OCI-LY3 (cell line): Measurements from ENCODE around the gene PLCB4.
A peak's percentile ranks its signal among the peaks of the same experiment; 100 is the strongest.

ENCODE experiments used
- H2AFZ ChIP-seq: fragments of 200-600, 300-600 bp; shearing (Covaris generic); 2 replicates; pipeline ENCODE4 v1.6.0; 2014; ENCODE audit warnings: antibody characterized with exemption, low read depth, low read length
- H3K27ac ChIP-seq: fragments of 200-600, 300-600 bp; sonication (generic); 2 replicates; pipeline ENCODE4 v1.5.1; 2014; ENCODE audit warnings: mild to moderate bottlenecking, low read length, moderate library complexity, mixed read lengths
- H3K27me3 ChIP-seq: fragments of 200-600, 300-600 bp; sonication (generic); 2 replicates; pipeline ENCODE4 v1.6.1; 2014; ENCODE audit warnings: low read depth, low read length, mixed read lengths
- H3K36me3 ChIP-seq: fragments of 200-600, 300-600 bp; sonication (generic); replicated peaks from 2 replicates; pipeline ENCODE3; 2014; ENCODE audit warnings: low read depth, low read length, mixed read lengths
- H3K4me1 ChIP-seq: fragments of 300-600, 200-600 bp; sonication (generic); 2 replicates; pipeline ENCODE4 v1.6.1; 2014; ENCODE audit warnings: low read length, mixed read lengths
- H3K4me2 ChIP-seq: fragments of 200-600, 300-600 bp; sonication (generic); 2 replicates; pipeline ENCODE4 v1.6.1; 2014; ENCODE audit warnings: low read length, mixed read lengths
- H3K4me3 ChIP-seq: fragments of 300-600, 200-600 bp; sonication (generic); 2 replicates; pipeline ENCODE4 v1.5.1; 2014; ENCODE audit warnings: antibody characterized with exemption, mild to moderate bottlenecking, low read length, moderate library complexity
- H3K79me2 ChIP-seq: fragments of 300-600, 200-600 bp; shearing (Covaris generic); 2 replicates; pipeline ENCODE4 v1.6.1; 2014; ENCODE audit warnings: mild to moderate bottlenecking, low read length, mixed read lengths
- H3K9ac ChIP-seq: fragments of 300-600, 200-600 bp; shearing (Covaris generic); 2 replicates; pipeline ENCODE4 v1.6.0; 2014; ENCODE audit warnings: mild to moderate bottlenecking, low read length, moderate library complexity
- H3K9me3 ChIP-seq: fragments of 200-600, 300-600 bp; shearing (Covaris generic); 2 replicates; pipeline ENCODE4 v1.6.1; 2014; ENCODE audit warnings: low read length, mixed read lengths; ENCODE audit not compliant: insufficient read depth
- H4K20me1 ChIP-seq: fragments of 200-600, 300-600 bp; sonication (generic); 2 replicates; pipeline ENCODE4 v1.6.1; 2016; ENCODE audit warnings: low read length, mixed read lengths; ENCODE audit not compliant: insufficient read depth
- EZH2phosphoT487 ChIP-seq: fragments of 200-600 bp; shearing (Covaris generic); IDR thresholded peaks from 2 replicates; pipeline ENCODE4 v1.6.1; 2018; ENCODE audit warnings: antibody characterized with exemption, mixed run types, low read depth
- TF ChIP-seq, protein P1 (sequence below): fragments of 200-600, 300-600 bp; sonication (generic); IDR thresholded peaks from 2 replicates; pipeline ENCODE4 v1.5.1; 2014; ENCODE audit warnings: antibody characterized with exemption, low read length, low read depth

The PLCB4 gene

DNA sequence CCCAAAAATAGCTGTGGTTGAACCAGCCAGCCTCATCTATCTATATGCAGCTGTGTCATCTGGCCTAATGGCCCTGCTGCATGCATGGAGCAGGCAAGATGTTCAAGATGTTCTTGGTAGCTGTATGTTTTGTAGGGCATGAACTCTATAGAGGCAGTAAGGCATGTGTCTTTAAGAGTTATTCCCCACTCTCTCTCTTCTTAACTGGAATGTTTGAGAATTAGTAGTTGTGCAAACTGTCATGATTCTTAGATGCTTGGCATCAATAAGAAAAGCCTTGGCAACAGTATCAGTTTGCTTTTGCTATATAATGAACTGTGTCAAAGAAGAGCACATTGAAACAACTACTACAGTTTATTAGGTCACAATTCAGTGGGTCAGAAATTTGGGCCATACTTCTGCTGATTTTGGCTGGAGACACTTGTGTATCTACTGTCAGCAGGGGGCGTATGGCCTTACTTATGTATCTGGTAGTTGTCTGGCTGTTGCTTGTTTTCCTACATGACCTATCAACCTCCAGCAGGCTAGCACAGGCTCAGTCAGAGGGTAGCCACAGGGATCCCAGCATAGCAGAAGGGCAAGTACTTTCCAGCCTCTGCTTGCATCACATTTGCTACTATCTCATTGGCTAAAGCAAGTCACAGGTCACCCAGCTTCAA, 389.4 kb downstream of the PLCB4 start:
- no peak overlapping the region for H2AFZ ChIP-seq
- no peak for TF ChIP-seq EZH2phosphoT487
- TF ChIP-seq, protein P1, sequence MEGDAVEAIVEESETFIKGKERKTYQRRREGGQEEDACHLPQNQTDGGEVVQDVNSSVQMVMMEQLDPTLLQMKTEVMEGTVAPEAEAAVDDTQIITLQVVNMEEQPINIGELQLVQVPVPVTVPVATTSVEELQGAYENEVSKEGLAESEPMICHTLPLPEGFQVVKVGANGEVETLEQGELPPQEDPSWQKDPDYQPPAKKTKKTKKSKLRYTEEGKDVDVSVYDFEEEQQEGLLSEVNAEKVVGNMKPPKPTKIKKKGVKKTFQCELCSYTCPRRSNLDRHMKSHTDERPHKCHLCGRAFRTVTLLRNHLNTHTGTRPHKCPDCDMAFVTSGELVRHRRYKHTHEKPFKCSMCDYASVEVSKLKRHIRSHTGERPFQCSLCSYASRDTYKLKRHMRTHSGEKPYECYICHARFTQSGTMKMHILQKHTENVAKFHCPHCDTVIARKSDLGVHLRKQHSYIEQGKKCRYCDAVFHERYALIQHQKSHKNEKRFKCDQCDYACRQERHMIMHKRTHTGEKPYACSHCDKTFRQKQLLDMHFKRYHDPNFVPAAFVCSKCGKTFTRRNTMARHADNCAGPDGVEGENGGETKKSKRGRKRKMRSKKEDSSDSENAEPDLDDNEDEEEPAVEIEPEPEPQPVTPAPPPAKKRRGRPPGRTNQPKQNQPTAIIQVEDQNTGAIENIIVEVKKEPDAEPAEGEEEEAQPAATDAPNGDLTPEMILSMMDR = peak; percentile 60
- H3K4me2 ChIP-seq = no peak overlapping the region
- peaks cover 2% of the 10 kb centered on the region; the same call in 1 of the 2 replicates for H3K27me3 ChIP-seq
- no peaks in the 10 kb centered on the region for H3K36me3 ChIP-seq
- no peak overlapping the region for H3K9ac ChIP-seq
- H3K9me3 ChIP-seq = no peaks in the 10 kb centered on the region
- H3K79me2 ChIP-seq = no peaks in the 10 kb centered on the region
- H3K4me1 ChIP-seq = peaks cover 5% of the 10 kb centered on the region; the same call in 1 of the 2 replicates
- no peaks in the 10 kb centered on the region for H4K20me1 ChIP-seq
- H3K27ac ChIP-seq = no peak overlapping the region
- no peak overlapping the region for H3K4me3 ChIP-seq

DNA sequence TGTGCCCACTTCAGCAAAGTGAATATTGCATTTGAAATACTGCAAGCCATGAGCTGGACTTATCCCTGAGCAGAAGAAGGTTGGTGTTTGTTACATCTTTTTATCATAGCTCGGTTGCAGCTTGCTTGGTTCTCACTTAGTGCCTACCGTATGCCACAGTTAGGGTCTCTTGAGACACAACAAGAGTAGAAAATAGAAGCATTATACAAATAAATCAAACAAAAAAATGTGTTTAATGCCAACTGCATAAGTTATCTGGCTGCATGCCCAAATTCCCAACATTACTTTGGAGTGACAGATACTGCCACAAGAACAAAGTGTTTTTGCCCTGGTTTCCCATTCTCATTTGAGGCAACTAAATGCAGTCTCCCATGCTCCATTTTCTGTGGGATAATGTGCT, 391.6 kb downstream of the PLCB4 start:
- no peaks in the 10 kb centered on the region for H3K36me3 ChIP-seq
- H2AFZ ChIP-seq = no peak overlapping the region
- H3K4me1 ChIP-seq = peaks cover 5% of the 10 kb centered on the region; the same call in 1 of the 2 replicates
- no peaks in the 10 kb centered on the region for H4K20me1 ChIP-seq
- no peaks in the 10 kb centered on the region for H3K79me2 ChIP-seq
- no peak overlapping the region for H3K4me3 ChIP-seq
- no peak overlapping the region for H3K27ac ChIP-seq
- no peaks in the 10 kb centered on the region for H3K27me3 ChIP-seq
- no peak overlapping the region for H3K9ac ChIP-seq
- TF ChIP-seq EZH2phosphoT487 = no peak
- TF ChIP-seq, protein P1 = no peak
- H3K9me3 ChIP-seq = no peaks in the 10 kb centered on the region
- no peak overlapping the region for H3K4me2 ChIP-seq

DNA sequence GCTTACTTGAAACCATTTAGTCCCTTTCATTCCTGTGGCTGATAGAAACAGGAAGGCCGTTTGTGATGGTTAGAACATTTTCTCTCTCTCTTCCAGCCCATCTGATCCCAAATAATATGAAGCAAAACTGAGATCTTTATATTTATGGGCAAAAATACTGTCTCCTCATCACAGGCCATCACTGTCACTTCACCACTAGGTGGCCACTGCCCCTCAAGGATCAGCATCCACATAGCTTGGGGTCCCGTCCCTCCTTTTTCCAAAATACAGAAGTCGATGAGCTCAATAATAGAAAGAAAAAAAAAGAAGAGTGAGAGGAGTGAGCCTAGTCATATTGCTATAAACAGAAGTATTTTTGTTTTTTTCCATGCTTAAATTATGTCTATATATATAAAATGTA, 399.1 kb downstream of the PLCB4 start:
- no peak overlapping the region for H3K27ac ChIP-seq
- H4K20me1 ChIP-seq = no peaks in the 10 kb centered on the region

GRCh38 chr20:9474835-9475415, 406.0 kb downstream of the PLCB4 start:
- Histone ChIP-seq H3K27ac (no peak overlapping the region), H3K27me3 (peaks cover 48% of the 10 kb centered on the region), H4K20me1 (no peaks in the 10 kb centered on the region), H3K36me3 (no peaks in the 10 kb centered on the region), H3K79me2 (no peaks in the 10 kb centered on the region), H3K9me3 (no peaks in the 10 kb centered on the region), H3K9ac (no peak overlapping the region), H3K4me1 (no peaks in the 10 kb centered on the region), H2AFZ (no peak overlapping the region), H3K4me2 (no peak overlapping the region), H3K4me3 (no peak overlapping the region)
- no peak for TF ChIP-seq EZH2phosphoT487

More for the DNA sequence above, 399.1 kb downstream of the PLCB4 start:
- Histone ChIP-seq H3K4me1 (no peaks in the 10 kb centered on the region), H3K4me2 (no peak overlapping the region), H3K4me3 (no peak overlapping the region), H2AFZ (no peak overlapping the region), H3K9ac (no peak overlapping the region), H3K9me3 (no peaks in the 10 kb centered on the region), H3K27me3 (peaks cover 15% of the 10 kb centered on the region), H3K79me2 (no peaks in the 10 kb centered on the region), H3K36me3 (no peaks in the 10 kb centered on the region)
- TF ChIP-seq, protein P1 = peak; percentile 66
- no peak for TF ChIP-seq EZH2phosphoT487
